SK-N-SH treated with all-trans-retinoic acid at 6 μM for 48 hours (cell line): ENCODE measurements around the gene LILRB4.

Experiments
- BACH2 ChIP-seq: fragments of 250-450 bp; sonication (Bioruptor Pico); IDR thresholded peaks from 2 replicates; pipeline ENCODE4 v1.9.0; 2021; ENCODE audit warnings: mild to moderate bottlenecking, borderline replicate concordance
- ZNF8 ChIP-seq: fragments of 450-650 bp; formaldehyde crosslinking; IDR thresholded peaks from 2 replicates; pipeline ENCODE4 v1.5.0; 2020; ENCODE audit warnings: mild to moderate bottlenecking, moderate library complexity
- TF ChIP-seq, protein P1 (sequence below): fragments of 250-450 bp; sonication (Bioruptor Pico); IDR thresholded peaks from 2 replicates; pipeline ENCODE4 v1.8.0; 2020; ENCODE audit warnings: mild to moderate bottlenecking, moderate library complexity, borderline replicate concordance

DNA sequence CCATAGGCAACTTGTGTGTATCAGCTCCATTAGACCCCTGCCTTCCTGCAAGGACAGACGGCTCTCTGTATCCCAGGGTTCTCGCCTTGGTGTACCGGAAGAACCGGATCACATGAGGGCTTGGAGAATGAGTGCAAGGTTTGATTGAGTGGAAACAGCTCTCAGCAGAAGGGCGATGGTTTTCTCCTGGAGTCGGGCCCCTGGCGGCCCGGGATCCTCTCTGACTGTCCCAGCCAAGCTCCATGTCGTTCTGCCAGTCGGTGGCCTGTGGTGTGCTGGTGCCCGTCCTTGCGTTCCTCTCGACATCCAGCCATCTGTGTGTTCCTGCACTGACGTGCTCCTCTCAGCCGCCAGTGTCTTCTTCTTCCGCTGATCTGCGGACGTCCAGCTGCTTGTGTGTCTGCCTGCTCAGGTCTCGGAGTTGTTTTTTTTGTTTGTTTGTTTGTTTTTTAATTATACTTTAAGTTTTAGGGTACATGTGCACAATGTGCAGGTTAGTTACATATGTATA is 16.4 kb upstream of the LILRB4 start:
- TF ChIP-seq ZNF8 (CRISPR knock-in tag) = no peak
- TF ChIP-seq BACH2 (CRISPR knock-in tag) = no peak
- TF ChIP-seq, protein P1, sequence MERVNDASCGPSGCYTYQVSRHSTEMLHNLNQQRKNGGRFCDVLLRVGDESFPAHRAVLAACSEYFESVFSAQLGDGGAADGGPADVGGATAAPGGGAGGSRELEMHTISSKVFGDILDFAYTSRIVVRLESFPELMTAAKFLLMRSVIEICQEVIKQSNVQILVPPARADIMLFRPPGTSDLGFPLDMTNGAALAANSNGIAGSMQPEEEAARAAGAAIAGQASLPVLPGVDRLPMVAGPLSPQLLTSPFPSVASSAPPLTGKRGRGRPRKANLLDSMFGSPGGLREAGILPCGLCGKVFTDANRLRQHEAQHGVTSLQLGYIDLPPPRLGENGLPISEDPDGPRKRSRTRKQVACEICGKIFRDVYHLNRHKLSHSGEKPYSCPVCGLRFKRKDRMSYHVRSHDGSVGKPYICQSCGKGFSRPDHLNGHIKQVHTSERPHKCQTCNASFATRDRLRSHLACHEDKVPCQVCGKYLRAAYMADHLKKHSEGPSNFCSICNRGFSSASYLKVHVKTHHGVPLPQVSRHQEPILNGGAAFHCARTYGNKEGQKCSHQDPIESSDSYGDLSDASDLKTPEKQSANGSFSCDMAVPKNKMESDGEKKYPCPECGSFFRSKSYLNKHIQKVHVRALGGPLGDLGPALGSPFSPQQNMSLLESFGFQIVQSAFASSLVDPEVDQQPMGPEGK (CRISPR knock-in tag) = no peak
